ENCODE data around the gene B2M. TPM values are rescaled to one million over a fixed set of nuclear protein-coding genes. Genes with fewer than 3 reads are reported as not detected.

Gene B2M
- total RNA-seq, 1 experiment from 2014 or later = 792 TPM

GRCh38 chr15:44763187-44763586 lies 51.9 kb downstream of the B2M start:
- H3K27me3 ChIP-seq = peaks cover 6% of the 10 kb centered on the region; the same call in 1 of the 2 replicates
- no peak for DNase-seq
- no peaks in the 10 kb centered on the region for H3K36me3 ChIP-seq
- 0 out of 2 replicates have a peak, but pooled peaks cover 2% of the 10 kb centered on the region for H3K9me3 ChIP-seq (replicated peaks)
- H3K4me3 ChIP-seq = no peak overlapping the region
- no peak overlapping the region for H3K27ac ChIP-seq
- no peaks in the 10 kb centered on the region for H3K4me1 ChIP-seq

- H3K4me3 ChIP-seq = no peak overlapping the region
- H3K27me3 ChIP-seq = peaks cover 6% of the 10 kb centered on the region; the same call in 1 of the 2 replicates
- 0 out of 2 replicates have a peak, but pooled peaks cover 2% of the 10 kb centered on the region for H3K9me3 ChIP-seq (replicated peaks)
- H3K36me3 ChIP-seq = no peaks in the 10 kb centered on the region
- no peak for DNase-seq
- no peaks in the 10 kb centered on the region for H3K4me1 ChIP-seq
- H3K27ac ChIP-seq = no peak overlapping the region
These were observed 52.5 kb downstream of the B2M start for GRCh38 chr15:44763848-44764247.

GRCh38 chr15:44765036-44765435 lies 53.7 kb downstream of the B2M start:
- no peak for DNase-seq
- peaks cover 5% of the 10 kb centered on the region; the same call in 1 of the 2 replicates for H3K27me3 ChIP-seq
- peaks cover 8% of the 10 kb centered on the region; the same call in 1 of the 2 replicates for H3K9me3 ChIP-seq (replicated peaks)
- H3K4me1 ChIP-seq = no peaks in the 10 kb centered on the region
- H3K36me3 ChIP-seq = no peaks in the 10 kb centered on the region
- H3K4me3 ChIP-seq = no peak overlapping the region
- H3K27ac ChIP-seq = no peak overlapping the region

Other genes starting within 250 kb of the B2M start
- 84.0 and 96.4 TPM in 2 replicates for gene EIF3J, start 174.4 kb upstream of the B2M start, total RNA-seq (2014; rRNA removed; shearing (Covaris generic))
- 29.3 and 41.2 TPM in 2 replicates for gene SPG11, start 47.9 kb upstream of the B2M start, total RNA-seq (2014; rRNA removed; shearing (Covaris generic))
- 0.20 TPM in 1 of 2 replicates, not detected in the other for gene PATL2, start 194 bp upstream of the B2M start, total RNA-seq (2014; rRNA removed; shearing (Covaris generic))
- gene TRIM69, start 25.0 kb downstream of the B2M start, total RNA-seq (2014; rRNA removed; shearing (Covaris generic)) = 13.9 and 15.7 TPM in 2 replicates
- not detected in 2 replicates for gene TERB2, start 245.2 kb downstream of the B2M start, total RNA-seq (2014; rRNA removed; shearing (Covaris generic))

Measured in SJCRH30 (cell line).